ENCODE data around the gene TSPAN33.

Gene TSPAN33

DNA sequence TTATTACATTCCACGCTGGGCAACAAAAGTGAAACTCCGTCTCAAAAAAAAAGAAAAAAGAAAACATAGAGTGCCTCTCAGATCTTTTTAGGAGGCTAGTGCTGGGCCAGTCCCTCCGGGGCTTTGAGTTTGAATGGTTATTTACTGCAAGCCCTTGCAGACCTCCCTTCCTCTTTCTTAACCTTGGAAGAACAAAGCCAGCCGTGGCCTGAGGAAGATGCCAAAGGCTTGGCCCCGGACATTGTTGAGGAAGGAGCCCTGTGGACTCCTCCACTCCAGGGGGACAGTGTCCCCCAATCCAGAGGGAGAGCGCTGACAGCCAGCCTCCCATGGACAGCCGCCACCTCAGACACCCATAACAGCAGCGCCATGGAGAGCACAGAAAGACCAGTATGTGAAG lies 5.0 kb downstream of the TSPAN33 start:
- in situ Hi-C loops (cut with MboI; ENCODE audit: low pct_unique_long_range_greater_than_20kb, low sequenced_read_pairs, unreplicated experiment), result no loop called here
- DNase-seq (ENCODE audit: low spot score), result no peak
- TF ChIP-seq, protein P1, sequence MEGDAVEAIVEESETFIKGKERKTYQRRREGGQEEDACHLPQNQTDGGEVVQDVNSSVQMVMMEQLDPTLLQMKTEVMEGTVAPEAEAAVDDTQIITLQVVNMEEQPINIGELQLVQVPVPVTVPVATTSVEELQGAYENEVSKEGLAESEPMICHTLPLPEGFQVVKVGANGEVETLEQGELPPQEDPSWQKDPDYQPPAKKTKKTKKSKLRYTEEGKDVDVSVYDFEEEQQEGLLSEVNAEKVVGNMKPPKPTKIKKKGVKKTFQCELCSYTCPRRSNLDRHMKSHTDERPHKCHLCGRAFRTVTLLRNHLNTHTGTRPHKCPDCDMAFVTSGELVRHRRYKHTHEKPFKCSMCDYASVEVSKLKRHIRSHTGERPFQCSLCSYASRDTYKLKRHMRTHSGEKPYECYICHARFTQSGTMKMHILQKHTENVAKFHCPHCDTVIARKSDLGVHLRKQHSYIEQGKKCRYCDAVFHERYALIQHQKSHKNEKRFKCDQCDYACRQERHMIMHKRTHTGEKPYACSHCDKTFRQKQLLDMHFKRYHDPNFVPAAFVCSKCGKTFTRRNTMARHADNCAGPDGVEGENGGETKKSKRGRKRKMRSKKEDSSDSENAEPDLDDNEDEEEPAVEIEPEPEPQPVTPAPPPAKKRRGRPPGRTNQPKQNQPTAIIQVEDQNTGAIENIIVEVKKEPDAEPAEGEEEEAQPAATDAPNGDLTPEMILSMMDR (IDR thresholded peaks at IDR 0.05; ENCODE audit: extremely low read depth, insufficient read depth, missing control alignments), result no peak

DNA sequence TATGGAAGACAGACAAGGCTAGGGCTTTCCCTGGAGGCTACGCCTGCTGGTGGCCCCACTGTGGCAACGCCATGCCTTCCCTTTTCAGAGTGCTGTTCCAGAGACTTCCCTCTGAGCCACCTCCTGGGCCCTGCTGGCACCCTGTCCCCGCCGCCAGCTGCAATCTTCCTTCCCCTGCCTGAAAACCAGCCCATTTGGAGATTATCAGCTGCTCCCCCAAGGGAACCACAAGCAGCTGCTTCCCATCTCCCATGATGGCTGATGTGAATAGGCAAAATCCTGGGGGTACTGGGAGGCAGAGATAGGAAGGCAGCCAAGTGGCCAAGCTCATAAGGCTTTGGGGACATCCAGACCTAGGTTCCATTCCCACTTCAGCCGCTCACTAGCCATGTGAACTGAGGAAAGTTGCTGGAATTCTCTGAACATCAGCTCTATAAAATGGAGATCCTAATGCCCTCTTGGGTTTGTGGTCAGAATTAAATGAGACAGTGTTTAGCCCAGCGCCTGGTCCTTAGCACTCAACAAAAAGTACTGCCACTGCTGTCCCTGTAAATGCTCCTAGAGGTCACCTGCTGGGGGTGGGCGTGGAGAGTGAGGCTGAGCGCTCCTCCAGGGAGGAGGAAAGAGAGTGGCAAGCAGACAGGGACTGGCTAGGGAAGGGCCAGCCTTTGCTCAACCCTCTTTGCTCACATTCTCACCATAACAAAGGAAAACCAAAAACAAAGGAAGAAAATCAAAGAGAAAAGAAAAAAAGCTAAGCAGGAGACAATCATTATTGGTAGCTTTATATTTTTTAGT lies 5.9 kb downstream of the TSPAN33 start:
- TF ChIP-seq, protein P1 (IDR thresholded peaks at IDR 0.05; ENCODE audit: extremely low read depth, insufficient read depth, missing control alignments), result no peak
- no peak for DNase-seq (ENCODE audit: low spot score)
- in situ Hi-C loops (cut with MboI; ENCODE audit: low pct_unique_long_range_greater_than_20kb, low sequenced_read_pairs, unreplicated experiment), result no loop called here

DNA sequence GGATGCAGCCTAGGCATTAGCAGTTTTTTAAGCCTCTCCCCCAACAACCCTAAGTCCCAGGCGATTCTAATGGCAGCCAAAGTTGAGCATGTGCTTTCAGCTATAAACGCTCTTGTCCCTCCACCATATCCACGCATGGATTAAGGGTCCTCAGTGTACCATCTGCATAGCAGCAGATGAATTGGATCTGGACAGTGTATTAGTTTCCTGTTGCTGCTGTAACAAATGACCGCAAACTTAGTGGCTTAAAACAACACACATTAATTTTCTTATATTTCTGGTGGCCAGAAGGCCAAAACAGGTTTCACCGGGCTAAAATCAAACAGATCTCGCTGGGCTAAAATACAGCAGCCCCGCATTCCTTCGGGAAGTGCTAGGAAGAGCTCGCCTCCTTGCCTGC lies 13.1 kb downstream of the TSPAN33 start:
- in situ Hi-C loops (cut with MboI; ENCODE audit: low pct_unique_long_range_greater_than_20kb, low sequenced_read_pairs, unreplicated experiment), result no loop called here
- TF ChIP-seq, protein P1 (IDR thresholded peaks at IDR 0.05; ENCODE audit: extremely low read depth, insufficient read depth, missing control alignments), result no peak
- no peak for DNase-seq (ENCODE audit: low spot score)

DNA sequence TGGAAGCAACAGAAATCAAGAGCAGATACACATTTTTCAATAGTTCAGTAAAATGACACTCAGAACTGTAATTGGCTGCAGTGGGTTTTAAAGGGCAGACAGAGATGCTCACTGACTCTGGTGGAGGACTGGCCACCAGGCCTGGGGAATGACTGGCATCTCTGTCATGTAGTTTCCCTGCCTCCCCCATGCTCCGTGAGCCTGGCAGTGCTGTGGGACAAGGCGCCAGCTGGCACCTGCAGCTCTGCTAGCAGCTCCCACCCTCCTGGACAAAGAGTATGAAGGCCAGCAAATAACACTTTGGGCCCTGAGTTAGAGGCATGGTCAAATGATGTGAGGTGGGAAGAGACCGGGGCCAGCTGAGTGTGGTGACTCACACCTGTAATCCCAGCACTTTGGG lies 15.0 kb downstream of the TSPAN33 start:
- DNase-seq (ENCODE audit: low spot score), result no peak
- in situ Hi-C loops (cut with MboI; ENCODE audit: low pct_unique_long_range_greater_than_20kb, low sequenced_read_pairs, unreplicated experiment), result no loop called here
- TF ChIP-seq, protein P1 (IDR thresholded peaks at IDR 0.05; ENCODE audit: extremely low read depth, insufficient read depth, missing control alignments), result no peak

DNA sequence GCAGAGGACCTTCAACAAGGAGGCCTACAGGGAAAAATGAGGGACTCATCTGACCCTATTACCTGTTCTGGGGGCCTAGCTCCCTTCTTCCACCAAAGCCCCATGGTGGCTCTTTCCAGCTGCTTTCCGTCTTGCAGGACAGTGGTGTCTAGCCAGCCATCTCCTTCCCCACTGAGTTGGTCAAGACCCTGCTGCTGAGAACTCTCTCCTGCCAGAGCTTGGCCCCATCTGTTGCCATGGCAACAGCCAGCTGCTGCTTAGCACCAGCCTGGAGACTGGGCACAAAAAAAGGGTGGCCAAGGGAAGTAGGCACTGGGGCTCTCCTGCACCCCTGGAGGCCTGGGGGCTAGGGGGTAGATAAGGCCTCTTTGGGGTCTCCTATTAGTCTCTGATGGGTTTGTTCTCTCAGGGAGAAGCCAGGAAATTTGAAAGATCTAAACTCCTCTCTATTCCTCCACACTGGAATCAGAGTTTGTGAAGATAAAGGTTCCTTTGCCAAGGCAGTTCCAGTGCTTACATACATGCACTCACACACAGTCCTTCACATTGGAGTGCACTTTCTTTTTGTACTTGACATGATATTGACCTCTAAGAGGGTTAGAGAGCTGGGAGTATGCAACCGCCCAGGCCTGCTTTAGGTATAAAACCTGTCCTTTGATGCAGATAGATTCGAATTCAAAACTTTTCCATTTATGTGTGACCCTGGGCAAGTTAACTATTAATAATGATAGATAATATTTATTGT lies 15.8 kb downstream of the TSPAN33 start:
- TF ChIP-seq, protein P1 (IDR thresholded peaks at IDR 0.05; ENCODE audit: extremely low read depth, insufficient read depth, missing control alignments), result no peak
- no peak for DNase-seq (ENCODE audit: low spot score)
- in situ Hi-C loops (cut with MboI; ENCODE audit: low pct_unique_long_range_greater_than_20kb, low sequenced_read_pairs, unreplicated experiment), result no loop called here

DNA sequence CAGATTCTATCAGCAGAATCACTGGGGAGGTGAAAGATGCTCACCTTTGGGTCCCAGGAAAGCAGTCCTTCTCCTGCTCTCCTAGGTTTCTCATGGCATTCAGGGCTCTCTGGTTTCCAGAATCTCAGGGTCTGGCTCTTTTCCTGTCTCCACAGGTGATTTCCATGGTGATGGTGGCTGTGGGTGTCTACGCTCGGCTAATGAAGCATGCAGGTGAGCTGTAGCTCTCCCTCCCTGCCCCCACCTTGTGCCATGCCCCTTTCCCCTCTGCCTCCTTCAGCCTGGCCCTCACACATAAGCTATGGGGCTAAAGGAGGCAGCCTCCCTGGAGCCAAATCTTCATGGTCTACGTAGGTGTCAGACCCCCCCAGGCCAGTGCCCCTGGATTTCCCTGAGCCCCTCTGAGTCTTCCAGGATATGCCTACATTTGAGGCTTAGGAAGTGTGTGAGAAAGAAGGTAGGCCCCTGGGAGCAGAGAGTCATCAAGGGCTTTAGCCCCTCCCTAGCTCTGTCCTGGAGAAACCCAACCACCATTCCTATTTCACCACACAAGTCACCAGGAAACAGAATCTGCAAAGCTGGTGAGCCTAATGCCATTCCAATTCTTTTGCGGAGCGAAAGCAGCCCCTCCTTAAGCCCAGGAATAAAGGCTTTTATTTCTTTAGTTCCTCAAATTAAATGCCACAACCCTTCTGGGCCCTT lies 17.2 kb downstream of the TSPAN33 start:
- DNase-seq (ENCODE audit: low spot score), result no peak
- in situ Hi-C loops (cut with MboI; ENCODE audit: low pct_unique_long_range_greater_than_20kb, low sequenced_read_pairs, unreplicated experiment), result no loop called here
- TF ChIP-seq, protein P1 (IDR thresholded peaks at IDR 0.05; ENCODE audit: extremely low read depth, insufficient read depth, missing control alignments), result no peak

Data from GM13977 (cell line).